ENCODE measurements around the gene SKIL.

Gene SKIL

GRCh38 chr3:170438836-170439235, 81.3 kb downstream of the SKIL start:
- no peak for DNase-seq

GRCh38 chr3:170440344-170440743, 82.8 kb downstream of the SKIL start:
- no peak for DNase-seq

GRCh38 chr3:170441412-170441811, 83.9 kb downstream of the SKIL start:
- DNase-seq, result no peak

GRCh38 chr3:170442947-170443346, 85.4 kb downstream of the SKIL start:
- DNase-seq, result no peak

GRCh38 chr3:170443457-170443856, 85.9 kb downstream of the SKIL start:
- no peak for DNase-seq
